HCEC 1CT (cell line): ENCODE data around the gene PAFAH1B1.

ENCODE experiments used
- DNase-seq: peaks from one replicate; pipeline ENCODE4 v3.0.0-alpha.2; 2017

PAFAH1B1 gene

GRCh38 chr17:2704031-2704889 lies 110.8 kb downstream of the PAFAH1B1 start:
- no peak for DNase-seq

GRCh38 chr17:2704890-2705248 lies 111.4 kb downstream of the PAFAH1B1 start:
- no peak for DNase-seq

DNA sequence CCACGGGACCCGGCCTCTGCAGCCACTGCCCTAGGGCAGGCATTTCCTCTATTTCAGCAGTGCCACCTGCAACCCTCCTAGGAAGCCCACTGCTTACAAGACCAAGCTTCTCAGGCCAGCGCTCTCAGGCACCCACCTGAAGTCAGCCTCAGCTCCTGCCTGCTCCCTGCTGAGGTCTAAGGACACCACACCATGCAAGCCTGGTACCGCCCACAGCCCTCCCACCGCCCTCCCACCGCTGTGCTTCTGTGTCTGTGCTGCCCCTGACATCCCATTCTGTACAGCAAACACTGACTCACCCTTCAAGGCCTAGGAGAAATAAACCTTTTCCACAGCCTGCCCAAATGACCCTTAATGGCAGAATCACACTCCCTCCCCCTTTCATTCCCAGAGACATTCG lies 111.8 kb downstream of the PAFAH1B1 start:
- peak; percentile 57 for DNase-seq

- no peak for DNase-seq
Measured at GRCh38 chr17:2705888-2706795, 112.7 kb downstream of the PAFAH1B1 start.

- DNase-seq = no peak
Measured at GRCh38 chr17:2706911-2707510, 113.6 kb downstream of the PAFAH1B1 start.

DNA sequence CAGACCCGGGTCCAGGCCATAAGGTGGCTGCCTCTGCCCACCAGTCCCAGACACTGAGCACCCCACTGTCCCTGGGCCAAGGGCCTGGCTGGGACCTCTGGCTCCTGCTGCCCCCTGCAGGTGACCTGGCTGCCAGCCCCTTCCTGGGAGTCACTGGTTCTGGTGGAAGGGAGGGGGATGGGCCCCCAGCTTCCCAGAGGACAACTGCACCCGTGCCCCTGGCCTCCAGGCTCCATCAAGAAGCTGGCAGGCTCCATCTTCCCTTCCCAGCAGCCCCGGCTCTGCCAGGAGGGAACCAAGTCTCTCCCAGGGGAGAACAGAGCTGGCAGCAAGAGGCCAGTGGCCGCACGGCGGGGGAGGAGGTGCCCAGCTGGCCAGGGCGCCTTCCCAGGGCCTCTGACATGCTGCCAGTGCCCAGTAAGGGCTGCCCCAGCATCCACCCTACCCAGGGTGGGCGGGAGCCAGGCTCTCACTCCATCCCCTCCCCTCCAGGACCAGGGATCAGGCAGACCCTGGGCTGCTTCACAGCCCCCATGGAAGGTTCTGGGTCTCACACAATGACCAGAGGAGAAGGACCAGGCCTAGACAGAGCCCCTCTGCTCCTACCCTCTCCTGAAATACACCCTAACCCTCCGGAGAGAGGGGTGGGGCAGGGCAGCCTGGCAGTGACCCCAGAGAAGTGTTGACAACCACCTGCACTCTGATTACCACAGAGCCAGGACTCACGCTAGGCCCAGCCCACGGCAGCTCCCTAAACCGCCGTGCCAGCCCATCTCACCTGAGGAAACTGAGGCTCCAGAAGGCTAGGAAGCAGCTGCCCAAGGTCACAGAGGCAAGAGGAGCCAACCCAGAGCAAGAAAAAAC lies 114.5 kb downstream of the PAFAH1B1 start:
- no peak for DNase-seq

- no peak for DNase-seq
Measured at GRCh38 chr17:2708585-2709182, 115.2 kb downstream of the PAFAH1B1 start.

DNA sequence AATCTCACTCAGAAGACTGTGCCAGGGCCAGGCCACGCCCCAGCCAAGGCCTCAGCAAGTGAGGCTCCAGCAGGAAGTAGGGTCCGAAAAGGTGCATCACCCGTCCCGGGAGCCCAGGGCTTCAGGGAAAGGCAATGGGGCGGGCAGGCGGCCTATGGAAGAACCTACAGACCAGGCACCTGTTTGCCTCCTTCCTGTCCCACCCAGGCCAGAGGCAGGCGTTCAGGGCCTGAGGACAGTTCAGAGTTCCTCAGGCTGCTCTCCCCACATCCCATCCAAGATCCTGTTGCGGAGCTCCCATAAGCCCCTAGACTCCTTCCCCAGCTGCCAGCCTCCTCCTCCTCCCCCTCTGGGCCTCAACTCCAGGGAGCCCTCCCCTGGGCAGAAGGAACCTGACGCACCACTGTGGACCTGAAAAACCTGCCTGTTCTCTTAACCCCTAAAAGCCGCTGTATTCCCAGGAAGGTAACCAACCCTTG lies 115.8 kb downstream of the PAFAH1B1 start:
- no peak for DNase-seq

DNA sequence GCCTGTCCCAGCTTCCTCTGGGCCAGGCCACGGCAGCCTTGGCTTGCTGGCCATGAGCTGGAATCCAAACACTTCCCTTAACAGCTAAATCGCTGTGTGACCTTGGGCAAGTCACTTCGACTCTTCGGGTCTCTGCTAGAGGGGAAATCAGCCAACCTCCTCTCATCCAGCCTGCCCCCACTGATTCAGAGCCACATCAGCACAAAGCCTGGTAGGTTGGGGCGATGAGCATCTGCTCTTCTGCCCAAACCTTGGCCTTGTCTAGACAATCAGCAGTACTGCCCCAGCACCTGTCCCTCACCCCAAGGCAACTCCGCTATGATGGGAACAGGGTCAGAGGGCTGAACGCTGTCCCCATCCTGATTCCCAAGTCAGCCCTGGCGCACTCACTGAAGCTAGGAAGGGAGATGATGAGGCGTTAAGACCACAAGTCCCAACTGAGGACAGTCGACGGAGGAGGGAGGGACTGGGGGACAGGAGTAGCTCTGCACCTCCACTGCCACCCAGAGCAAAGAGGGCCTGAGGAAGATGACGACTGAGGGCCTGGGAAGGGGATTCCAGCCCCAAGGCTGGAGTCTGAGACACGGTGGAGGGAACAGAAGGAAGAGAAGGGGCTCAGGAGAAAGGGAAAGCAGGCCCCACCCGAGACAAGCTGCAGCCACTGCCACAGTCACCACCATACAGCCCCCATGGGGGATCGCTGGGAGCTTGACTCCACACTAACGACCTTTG lies 116.8 kb downstream of the PAFAH1B1 start:
- no peak for DNase-seq

GRCh38 chr17:2710803-2711607 lies 117.6 kb downstream of the PAFAH1B1 start:
- DNase-seq = peak; percentile 15

- peak; percentile 96 for DNase-seq
Measured at GRCh38 chr17:2711608-2712299, 118.3 kb downstream of the PAFAH1B1 start, which contains the start of gene CLUH. CLUH (minus strand) TSS chr17:2711764; CDS start chr17:2711661, 103 bp downstream.

DNA sequence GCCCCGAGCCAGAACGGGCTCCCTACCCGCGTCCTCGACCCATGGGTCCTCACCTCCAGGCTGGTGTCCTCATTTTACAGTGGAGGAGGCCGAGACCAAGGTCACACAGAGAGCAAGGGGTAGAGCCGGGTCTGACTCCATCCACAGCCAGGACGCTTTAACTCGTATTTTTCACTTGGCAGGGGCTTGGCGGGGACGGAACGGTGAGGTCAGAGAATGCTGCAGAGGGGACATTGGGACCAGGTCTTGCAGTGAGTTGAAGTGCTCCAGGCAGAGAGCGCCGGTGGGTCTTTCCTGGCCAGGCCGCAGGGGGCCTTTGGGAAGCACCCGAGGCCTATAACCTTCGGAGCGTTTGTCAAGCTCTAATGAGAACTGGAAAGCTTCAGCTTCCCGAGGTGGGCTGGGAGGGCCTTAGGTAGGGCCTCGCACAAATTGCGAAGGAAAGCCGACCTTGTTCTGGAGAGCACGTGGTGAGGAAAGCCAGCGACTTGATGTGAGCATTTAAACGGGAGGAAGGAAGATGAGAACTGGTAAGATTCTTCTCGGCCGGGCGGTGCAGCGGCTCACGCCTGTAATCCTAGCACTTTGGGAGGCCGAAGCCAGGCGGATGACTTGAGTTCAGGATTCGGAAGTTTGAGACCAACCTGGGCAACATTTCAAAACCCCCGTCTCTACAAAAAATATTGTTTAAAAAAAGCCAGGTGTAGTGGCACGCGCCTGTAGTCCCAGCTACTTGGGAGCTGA lies 119.0 kb downstream of the PAFAH1B1 start:
- no peak for DNase-seq

DNA sequence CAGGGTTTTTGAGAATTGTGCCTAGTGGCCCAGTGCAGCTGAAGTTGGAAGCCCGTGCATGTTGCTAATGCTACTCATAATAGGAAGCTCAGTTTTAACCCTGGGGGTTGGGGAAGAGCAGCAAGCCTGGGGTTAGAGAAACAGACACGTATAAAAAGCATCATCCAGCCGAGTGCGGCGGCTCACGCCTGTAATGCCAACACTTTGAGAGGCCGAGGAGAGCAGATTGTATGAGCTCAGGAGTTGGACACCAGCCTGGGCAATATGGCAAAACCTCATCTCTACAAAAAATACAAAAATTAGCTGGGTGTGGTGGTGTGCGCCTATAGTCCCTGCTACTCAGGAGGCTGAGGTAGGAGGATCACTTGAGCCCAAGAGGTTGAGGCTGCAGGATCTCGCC lies 120.4 kb downstream of the PAFAH1B1 start:
- no peak for DNase-seq

GRCh38 chr17:2716649-2717048 lies 123.2 kb downstream of the PAFAH1B1 start:
- DNase-seq = no peak

DNA sequence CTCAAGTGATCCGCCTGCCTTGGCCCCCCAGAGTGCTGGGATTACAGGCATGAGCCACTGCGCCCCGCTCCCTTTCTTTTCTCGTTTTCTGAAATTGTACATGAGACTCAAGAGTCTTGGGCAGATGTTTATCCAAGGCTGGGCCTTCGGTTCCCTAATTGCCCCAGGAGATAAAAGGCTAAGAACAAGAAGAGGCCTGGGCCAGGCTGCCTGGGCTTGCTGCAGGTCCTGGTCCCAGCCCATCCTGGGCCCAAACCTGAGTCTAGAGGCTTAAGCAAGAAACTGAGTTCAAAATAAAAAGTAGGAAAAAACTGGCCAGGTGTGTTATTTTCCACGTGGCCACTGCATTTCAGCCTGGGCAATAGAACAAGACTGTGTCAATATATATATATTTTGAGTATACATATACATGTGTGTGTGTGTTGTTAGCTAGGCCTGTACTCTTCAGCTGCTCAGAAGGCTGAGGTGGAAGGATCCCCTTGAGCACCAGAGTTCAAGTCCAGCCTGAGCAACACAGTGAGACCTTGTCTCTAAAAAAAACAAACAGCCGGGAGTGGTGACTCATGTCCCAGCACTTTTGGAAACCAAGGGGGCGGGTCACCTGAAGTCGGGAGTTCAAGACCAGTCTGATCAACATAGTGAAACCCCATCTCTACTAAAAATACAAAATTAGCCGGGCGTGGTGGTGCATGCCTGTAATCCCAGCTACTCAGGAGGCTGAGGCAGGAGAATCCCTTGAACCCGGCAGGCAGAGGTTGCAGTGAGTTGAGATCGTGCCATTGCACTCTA lies 124.9 kb downstream of the PAFAH1B1 start:
- DNase-seq = peak; percentile 20

- no peak for DNase-seq
Measured at GRCh38 chr17:2719861-2720260, 126.4 kb downstream of the PAFAH1B1 start.

DNA sequence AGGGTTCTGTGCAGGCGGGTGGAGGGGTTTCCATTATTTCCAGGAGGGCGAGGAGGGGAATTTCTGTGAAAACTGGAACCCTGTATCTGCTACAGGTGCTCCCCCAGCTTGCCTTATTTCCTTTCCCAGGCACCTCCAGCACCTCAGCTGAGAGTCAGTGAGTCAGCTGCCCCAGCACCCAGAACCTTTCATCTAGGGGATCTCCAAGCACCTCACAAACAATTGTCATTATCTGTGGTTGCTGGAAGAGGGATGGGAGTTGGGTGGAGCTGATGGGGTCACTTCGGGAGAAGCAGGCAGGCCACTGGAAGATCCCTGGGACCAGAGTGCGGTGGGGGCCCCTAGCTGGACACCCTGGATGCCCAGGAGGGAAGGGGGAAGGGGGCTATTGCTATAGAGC lies 128.1 kb downstream of the PAFAH1B1 start:
- no peak for DNase-seq

DNA sequence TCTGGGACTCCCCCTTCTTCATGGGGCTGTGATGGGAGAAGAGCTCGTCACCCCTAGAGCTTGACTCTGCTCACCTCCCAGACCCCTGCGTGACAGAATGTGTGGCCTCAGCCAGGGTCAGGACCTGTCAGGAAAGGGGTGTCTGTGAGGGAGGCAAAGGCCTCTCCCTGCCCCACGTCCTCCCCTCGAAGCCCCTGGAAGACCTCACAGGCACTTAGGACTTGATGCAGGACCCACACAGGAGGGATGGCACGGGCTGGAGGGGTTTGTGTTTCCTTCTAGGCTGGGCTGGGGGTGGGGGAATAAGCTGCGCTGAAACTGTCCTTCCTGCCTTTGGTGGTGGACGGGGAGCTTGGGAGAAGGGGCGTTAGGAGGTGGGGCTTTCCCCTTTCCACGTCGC lies 129.2 kb downstream of the PAFAH1B1 start:
- DNase-seq = no peak
